IPS-20b (cell line): ENCODE measurements around the gene DYNLT3.

Experiments used
- H3K27ac ChIP-seq: one replicate; pipeline ENCODE4 v1.5.1; 2013; ENCODE audit warnings: low read length
- H3K27me3 ChIP-seq: 2 replicates; pipeline ENCODE4 v1.6.1; 2013; ENCODE audit warnings: mild to moderate bottlenecking, low read length, inconsistent platforms; ENCODE audit not compliant: insufficient read depth
- H3K36me3 ChIP-seq: 2 replicates; pipeline ENCODE4 v1.6.1; 2013; ENCODE audit warnings: low read depth, mild to moderate bottlenecking, inconsistent platforms, low read length, moderate library complexity; ENCODE audit not compliant: insufficient read depth
- H3K4me1 ChIP-seq: 2 replicates; pipeline ENCODE4 v1.6.1; 2013; ENCODE audit warnings: mild to moderate bottlenecking, control low read depth, inconsistent platforms, low read length, moderate library complexity; ENCODE audit not compliant: insufficient read depth
- H3K4me3 ChIP-seq: 2 replicates; pipeline ENCODE4 v1.5.1; 2013; ENCODE audit warnings: mild to moderate bottlenecking, low read length, inconsistent platforms
- H3K9ac ChIP-seq: 2 replicates; pipeline ENCODE4 v1.6.1; 2013; ENCODE audit warnings: low read depth, mild to moderate bottlenecking, inconsistent platforms, low read length, moderate library complexity
- H3K9me3 ChIP-seq: 2 replicates; pipeline ENCODE4 v1.6.1; 2013; ENCODE audit warnings: mild to moderate bottlenecking, low read depth, low read length, inconsistent platforms; ENCODE audit not compliant: insufficient read depth

Gene DYNLT3, protein sequence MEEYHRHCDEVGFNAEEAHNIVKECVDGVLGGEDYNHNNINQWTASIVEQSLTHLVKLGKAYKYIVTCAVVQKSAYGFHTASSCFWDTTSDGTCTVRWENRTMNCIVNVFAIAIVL

DNA sequence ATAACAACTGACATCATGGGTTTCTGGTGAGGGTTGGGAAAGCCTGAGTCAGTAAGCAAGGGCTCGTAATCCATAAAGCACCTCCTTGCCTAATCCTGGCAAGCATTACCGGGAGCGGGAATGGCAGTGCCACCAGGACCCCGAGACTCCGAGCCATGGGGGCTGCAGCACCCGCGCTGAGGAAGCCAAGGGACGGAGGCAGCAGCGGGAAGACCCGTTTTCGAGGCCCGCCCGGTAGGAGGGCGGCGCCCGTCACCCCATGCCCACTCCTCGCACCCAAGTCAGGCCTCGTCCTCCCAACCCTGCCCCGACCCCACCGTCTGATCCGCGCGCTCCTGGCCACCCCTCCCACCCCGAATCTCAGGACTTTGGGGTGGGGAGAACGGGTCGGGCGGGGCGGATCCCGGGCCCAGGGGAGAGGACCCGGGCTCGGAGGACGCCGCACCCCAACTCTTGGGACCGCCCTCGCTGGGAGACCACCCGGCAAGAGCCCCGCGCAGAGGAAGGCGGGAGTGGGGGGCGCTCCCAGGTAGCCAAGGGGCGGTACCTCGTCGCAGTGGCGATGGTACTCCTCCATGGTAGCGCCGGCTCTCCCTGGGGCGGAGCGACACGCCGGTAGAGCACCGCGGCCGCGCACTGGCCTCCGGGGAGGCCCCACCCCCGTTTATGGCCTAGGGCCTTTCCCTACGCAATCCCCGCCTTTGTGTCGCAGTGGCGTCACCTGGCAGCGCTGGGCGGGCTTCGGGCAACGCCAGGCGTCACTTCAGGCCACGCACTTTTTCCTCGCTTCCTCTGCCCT, at the start of gene DYNLT3:
DYNLT3 (minus strand) TSS at position 638 of the 799 bp plus-strand sequence; CDS start at position 577, 61 bp downstream.
- Histone ChIP-seq H3K9ac (peak within 1 kb of the TSS; percentile 79), H3K27ac (no peak within 1 kb of the TSS), H3K4me3 (peak within 1 kb of the TSS; percentile 73)

DNA sequence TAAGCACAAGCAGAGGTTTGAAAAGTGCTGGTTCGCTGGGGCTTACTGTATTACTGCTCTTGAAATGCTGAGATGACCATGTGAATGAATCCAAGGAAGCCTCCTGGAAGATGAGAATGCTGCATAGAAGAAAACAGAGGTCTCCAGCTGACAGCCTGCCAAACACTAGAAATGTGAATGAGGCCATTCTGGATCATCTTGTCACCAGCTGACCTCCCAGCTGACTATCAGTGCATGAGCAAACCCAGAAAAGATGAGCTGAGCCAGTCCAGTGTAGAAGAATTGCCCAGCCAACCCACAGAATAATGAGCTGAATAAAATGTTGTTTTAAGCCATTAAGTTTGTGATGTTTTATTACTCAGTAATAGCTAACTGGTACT, 49.1 kb upstream of the DYNLT3 start:
- Histone ChIP-seq H3K27me3 (no peaks in the 10 kb centered on the region), H3K9me3 (no peaks in the 10 kb centered on the region), H3K27ac (no peak overlapping the region), H3K4me1 (0 out of 2 replicates have a peak, but pooled peaks cover 5% of the 10 kb centered on the region), H3K36me3 (no peaks in the 10 kb centered on the region), H3K9ac (no peak overlapping the region), H3K4me3 (no peak overlapping the region)

More for the DNA sequence above, at the start of gene DYNLT3:
- no peaks in the 10 kb centered on the region for H3K9me3 ChIP-seq
- H3K27me3 ChIP-seq: no peaks in the 10 kb centered on the region
- H3K4me1 ChIP-seq: no peaks in the 10 kb centered on the region
- no peaks in the 10 kb centered on the region for H3K36me3 ChIP-seq

DNA sequence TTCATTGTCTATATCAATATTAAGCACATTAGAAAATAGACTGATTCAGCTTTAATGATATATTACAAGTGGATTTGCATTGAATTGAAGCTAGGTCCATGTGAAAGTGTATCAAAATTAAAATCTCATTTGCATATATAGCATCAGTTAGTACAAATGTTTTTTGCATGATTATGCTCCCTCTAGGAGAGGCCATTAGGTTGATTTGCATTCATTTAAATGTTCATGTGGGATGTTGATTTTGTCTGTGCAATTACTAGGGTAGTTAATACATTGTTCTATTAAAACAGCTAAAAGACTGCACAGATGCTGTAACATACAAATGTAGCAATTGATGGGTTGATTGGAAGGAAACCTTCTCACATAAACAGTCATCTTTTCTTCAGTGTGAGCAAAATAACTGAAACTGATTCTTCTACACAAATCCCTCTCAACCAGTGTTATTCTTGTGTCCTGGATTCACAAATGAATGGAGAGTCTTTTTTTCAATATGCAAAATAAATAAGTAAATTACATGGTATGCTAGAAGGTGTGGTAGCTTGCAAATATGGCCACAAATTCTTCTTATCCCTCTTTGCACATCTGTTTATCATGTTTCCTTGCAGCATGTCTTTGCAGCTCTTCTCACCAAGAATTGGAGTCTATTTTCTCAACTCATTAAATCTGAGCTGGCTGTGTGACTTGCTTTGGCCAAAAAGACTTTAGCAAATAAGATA, 48.6 kb upstream of the DYNLT3 start:
- H3K9ac ChIP-seq: no peak overlapping the region
- H3K4me3 ChIP-seq: no peak overlapping the region
- H3K36me3 ChIP-seq: no peaks in the 10 kb centered on the region
- H3K9me3 ChIP-seq: no peaks in the 10 kb centered on the region
- H3K27ac ChIP-seq: no peak overlapping the region
- no peaks in the 10 kb centered on the region for H3K27me3 ChIP-seq
- H3K4me1 ChIP-seq: 0 out of 2 replicates have a peak, but pooled peaks cover 5% of the 10 kb centered on the region

DNA sequence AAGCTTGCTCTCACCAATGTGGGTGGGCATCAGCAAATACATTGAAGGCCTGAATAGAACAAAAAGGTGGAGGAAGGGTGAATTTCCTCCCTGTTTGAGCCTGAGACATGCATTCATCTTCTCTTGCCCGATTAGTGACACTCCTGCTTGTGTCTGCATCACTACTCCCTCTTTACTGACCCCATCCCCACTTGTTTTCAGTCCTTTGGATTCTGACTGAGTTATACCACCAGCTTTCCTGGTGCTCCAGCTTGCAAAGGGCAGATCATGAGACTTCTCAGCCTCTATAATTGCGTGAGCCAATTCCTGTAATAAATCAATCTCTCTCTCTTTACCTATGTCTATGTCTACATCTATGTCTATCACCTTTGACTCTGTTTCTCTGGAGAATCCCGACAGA, 47.4 kb upstream of the DYNLT3 start:
- Histone ChIP-seq H3K27me3 (no peaks in the 10 kb centered on the region), H3K9me3 (no peaks in the 10 kb centered on the region), H3K4me1 (0 out of 2 replicates have a peak, but pooled peaks cover 5% of the 10 kb centered on the region), H3K4me3 (no peak overlapping the region), H3K9ac (no peak overlapping the region), H3K27ac (no peak overlapping the region), H3K36me3 (no peaks in the 10 kb centered on the region)

DNA sequence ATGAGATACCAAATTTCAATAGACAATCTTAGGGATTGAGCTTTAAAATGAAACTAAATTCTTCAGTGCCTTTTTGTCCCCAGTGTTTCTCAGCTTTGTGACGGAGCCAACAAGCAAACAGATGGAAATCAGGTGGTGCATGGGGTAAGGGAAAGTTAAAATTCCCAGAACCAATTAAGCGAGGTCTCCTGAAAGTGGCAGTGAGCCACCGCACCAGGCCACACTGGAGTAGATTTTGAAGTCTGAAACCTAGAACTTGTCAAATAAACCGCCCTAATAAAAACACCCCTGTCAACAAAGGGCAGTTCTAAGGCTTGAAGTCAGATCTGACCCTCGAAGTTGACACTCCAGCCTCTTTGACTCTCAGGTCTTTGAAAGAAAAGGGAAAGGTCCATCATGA, 40.6 kb upstream of the DYNLT3 start:
- H3K27ac ChIP-seq: no peak overlapping the region
- H3K9ac ChIP-seq: no peak overlapping the region
- H3K36me3 ChIP-seq: no peaks in the 10 kb centered on the region
- no peak overlapping the region for H3K4me3 ChIP-seq
- H3K27me3 ChIP-seq: no peaks in the 10 kb centered on the region
- no peaks in the 10 kb centered on the region for H3K4me1 ChIP-seq
- H3K9me3 ChIP-seq: no peaks in the 10 kb centered on the region

DNA sequence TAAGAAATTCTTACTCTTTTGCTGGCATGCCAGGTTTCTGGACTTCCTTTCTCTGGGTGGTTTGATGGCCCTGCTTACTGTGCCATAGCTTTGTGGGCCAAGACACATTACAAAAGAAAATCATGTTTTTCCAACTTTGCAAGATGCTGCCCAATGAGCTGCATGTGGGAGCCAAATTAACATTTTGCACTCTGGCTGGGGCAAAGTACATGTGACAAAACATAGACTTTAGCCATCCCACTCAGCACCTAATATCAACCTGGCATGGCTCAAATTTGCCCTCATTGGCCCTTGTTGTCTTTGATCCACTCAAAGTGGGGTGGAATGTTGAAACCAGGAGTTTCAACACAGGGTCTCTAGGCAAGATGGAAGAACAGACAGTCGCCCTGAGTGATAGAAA, 40.0 kb upstream of the DYNLT3 start:
- Histone ChIP-seq H3K27me3 (no peaks in the 10 kb centered on the region), H3K9ac (no peak overlapping the region), H3K9me3 (no peaks in the 10 kb centered on the region), H3K36me3 (no peaks in the 10 kb centered on the region), H3K4me1 (no peaks in the 10 kb centered on the region), H3K27ac (no peak overlapping the region), H3K4me3 (no peak overlapping the region)

DNA sequence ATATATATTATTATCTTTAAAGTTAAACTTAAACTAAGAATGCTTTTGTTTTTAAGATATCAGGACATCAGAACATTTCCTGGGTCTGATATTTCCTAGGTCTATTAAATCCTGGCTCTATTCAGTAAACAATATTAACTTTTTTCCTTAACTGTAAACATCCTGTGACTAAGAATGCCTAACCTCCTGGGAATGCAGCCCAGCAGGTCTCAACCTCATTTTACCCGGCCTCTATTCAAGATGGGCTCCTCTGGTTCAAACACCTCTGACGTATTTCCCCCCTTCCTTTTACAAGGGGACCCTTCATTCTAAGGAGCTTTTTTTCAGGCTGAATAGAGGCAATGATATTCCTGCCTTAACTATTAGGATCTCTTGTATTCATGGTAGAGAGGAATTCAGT, 35.8 kb upstream of the DYNLT3 start:
- no peak overlapping the region for H3K27ac ChIP-seq

DNA sequence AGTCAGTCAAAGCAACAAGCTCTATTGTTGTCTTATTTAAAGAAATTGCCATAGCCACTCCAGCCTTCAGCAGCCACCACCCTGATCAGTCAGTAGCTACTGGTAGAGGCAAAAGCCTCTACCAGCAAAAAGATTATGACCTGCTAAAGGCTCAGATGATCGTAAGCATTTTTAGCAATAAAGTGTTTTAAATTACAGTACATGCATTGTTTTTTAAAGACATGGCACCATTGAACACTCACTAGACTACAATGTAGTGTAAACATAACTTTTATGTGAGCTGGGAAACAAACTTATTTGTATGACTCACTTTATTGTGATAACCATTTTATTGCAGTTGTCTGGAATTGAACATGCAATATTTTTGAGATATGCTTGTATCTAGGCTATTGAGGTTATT, 32.3 kb upstream of the DYNLT3 start:
- H3K9me3 ChIP-seq: no peaks in the 10 kb centered on the region
- no peaks in the 10 kb centered on the region for H3K4me1 ChIP-seq
- H3K9ac ChIP-seq: no peak overlapping the region
- H3K4me3 ChIP-seq: no peak overlapping the region
- H3K27me3 ChIP-seq: no peaks in the 10 kb centered on the region
- H3K27ac ChIP-seq: no peak overlapping the region
- no peaks in the 10 kb centered on the region for H3K36me3 ChIP-seq

More for the DNA sequence above, 35.8 kb upstream of the DYNLT3 start:
- Histone ChIP-seq H3K9ac (no peak overlapping the region), H3K9me3 (no peaks in the 10 kb centered on the region), H3K4me1 (no peaks in the 10 kb centered on the region), H3K4me3 (no peak overlapping the region), H3K27me3 (no peaks in the 10 kb centered on the region), H3K36me3 (no peaks in the 10 kb centered on the region)

DNA sequence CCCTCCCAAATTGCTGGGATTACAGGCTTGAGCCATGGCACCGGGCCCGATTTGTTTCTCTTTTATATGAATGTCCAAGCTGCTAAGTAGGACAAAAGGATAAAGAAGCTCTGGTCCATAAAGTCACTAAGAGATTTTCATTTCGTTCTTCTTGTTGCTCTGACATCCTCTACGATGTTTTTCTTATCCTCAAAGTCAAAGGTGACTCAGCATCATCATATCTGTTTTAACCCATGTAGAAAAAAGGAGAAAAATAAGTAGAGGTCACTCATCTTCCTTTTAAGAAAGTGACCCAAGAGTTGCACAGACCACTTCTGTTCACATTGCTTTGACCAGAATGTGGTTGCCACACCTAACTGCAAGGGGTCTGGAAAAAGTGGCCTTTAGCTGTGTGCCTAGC, 29.3 kb upstream of the DYNLT3 start:
- H3K36me3 ChIP-seq: no peaks in the 10 kb centered on the region
- H3K4me3 ChIP-seq: no peak overlapping the region
- H3K27me3 ChIP-seq: no peaks in the 10 kb centered on the region
- H3K9me3 ChIP-seq: no peaks in the 10 kb centered on the region
- H3K27ac ChIP-seq: no peak overlapping the region
- H3K9ac ChIP-seq: no peak overlapping the region
- H3K4me1 ChIP-seq: no peaks in the 10 kb centered on the region

DNA sequence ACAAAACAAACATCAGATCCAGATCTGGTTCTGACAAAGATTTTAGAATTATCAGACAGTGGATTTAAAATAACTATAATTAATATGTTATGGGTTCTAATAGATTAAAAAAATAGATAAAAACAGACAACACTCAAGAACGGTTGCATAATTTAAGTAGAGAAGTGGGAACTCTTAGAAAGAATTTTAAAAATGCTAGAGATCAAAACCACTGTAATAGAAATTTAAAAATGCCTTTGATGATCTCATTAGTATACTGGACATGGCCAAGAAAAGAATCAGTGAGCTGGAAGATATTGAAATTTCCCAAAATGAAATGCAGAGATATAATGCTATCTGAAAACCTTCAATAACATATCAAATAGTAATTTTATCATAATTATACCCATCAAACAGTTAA, 28.3 kb upstream of the DYNLT3 start:
- no peaks in the 10 kb centered on the region for H3K9me3 ChIP-seq
- no peak overlapping the region for H3K9ac ChIP-seq
- H3K27ac ChIP-seq: no peak overlapping the region
- no peak overlapping the region for H3K4me3 ChIP-seq
- no peaks in the 10 kb centered on the region for H3K27me3 ChIP-seq
- H3K36me3 ChIP-seq: no peaks in the 10 kb centered on the region
- H3K4me1 ChIP-seq: no peaks in the 10 kb centered on the region

DNA sequence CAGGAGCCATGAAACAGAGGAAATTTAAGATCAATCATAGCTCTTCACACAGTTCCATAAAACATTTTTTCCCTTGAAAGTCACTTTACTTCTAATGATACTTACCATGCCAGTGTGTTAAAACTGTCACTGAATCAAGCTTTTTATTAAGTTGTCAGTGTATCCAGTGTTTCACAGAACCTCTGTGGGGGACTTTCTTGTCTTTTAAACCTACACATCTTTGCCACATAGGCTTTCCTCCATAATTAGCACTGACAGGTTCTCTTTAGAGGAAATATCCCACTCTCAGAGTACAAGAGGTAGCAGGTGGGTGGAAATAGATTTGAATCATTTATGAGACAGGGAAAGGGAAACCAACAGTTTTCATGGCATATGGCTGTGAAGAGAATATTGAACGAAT, 25.8 kb upstream of the DYNLT3 start:
- no peak overlapping the region for H3K27ac ChIP-seq
- H3K9ac ChIP-seq: no peak overlapping the region
- no peaks in the 10 kb centered on the region for H3K27me3 ChIP-seq
- H3K4me3 ChIP-seq: no peak overlapping the region
- no peaks in the 10 kb centered on the region for H3K9me3 ChIP-seq
- H3K4me1 ChIP-seq: no peaks in the 10 kb centered on the region
- no peaks in the 10 kb centered on the region for H3K36me3 ChIP-seq

DNA sequence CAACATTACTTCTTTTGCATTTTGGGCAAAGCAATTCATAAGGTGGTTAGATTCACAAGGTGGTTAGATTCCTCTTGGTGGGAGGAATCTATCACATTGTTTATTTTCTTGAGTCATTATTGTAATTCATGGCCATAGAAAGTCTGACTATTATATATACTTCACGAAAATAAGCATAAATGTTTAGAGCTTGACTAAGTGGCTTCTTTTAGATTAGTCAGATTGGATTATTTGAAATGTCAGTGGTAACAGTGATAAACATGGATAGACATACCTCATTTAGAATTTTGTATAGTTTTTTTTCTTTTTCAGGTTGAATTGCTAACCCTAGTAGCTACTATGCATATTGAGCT, 24.9 kb upstream of the DYNLT3 start:
- Histone ChIP-seq H3K4me3 (no peak overlapping the region), H3K9ac (no peak overlapping the region), H3K36me3 (no peaks in the 10 kb centered on the region), H3K27me3 (no peaks in the 10 kb centered on the region), H3K9me3 (no peaks in the 10 kb centered on the region), H3K4me1 (no peaks in the 10 kb centered on the region), H3K27ac (no peak overlapping the region)
